Psoas muscle (tissue), 8 donors: ENCODE measurements around the gene CDCA8. TPM values are rescaled to one million over a fixed set of nuclear protein-coding genes. Genes with fewer than 3 reads are reported as not detected.

Source experiments
- ATAC-seq, 4 donors: fragments of 200-7000 bp; cut with Tn5 transposase; one replicate each; pipeline ENCODE4 v1.9.1; 2020; ENCODE audit warnings: moderate library complexity in 3 of 4, mild to moderate bottlenecking in 2 of 4
- DNase-seq, 2 donors: peaks; one replicate each; pipeline ENCODE4 v3.0.0-alpha.2; 2020
- H3K27ac ChIP-seq: fragments of 200-600 bp; one replicate; pipeline ENCODE4 v1.8.0; 2022
- H3K27me3 ChIP-seq, 3 donors: fragments of 200-600 bp in 1 of 3; one replicate each; pipeline versions ENCODE4 v1.6.1 to v1.8.0; 2013 to 2022; ENCODE audit warnings: low read length in 2 of 3, mild to moderate bottlenecking in 2 of 3, moderate library complexity in 1 of 3; ENCODE audit not compliant: insufficient read depth in 3 of 3
- H3K36me3 ChIP-seq, 2 donors: fragments of 200-600 bp in 1 of 2; one replicate each; pipeline versions ENCODE4 v1.6.1 to v1.8.0; 2013 to 2022; ENCODE audit warnings: low read depth in 1 of 2, mild to moderate bottlenecking in 1 of 2, moderate library complexity in 1 of 2; ENCODE audit not compliant: insufficient read depth in 1 of 2
- H3K4me1 ChIP-seq: fragments of 200-600 bp; one replicate; pipeline ENCODE4 v1.8.0; 2022
- H3K4me3 ChIP-seq: fragments of 200-600 bp; one replicate; pipeline ENCODE4 v1.8.0; 2022; ENCODE audit warnings: mild to moderate bottlenecking
- H3K9me3 ChIP-seq: fragments of 200-600 bp; one replicate; pipeline ENCODE4 v1.8.0; 2022
- WGBS, 3 donors: extraction: QIAGEN DNeasy Blood & Tissue Kit; methylation state at CpG; one replicate each; pipeline versions ENCODE4 v1.1.6 to v1.1.7; 2013; 5-methylcytosine and 5-hydroxymethylcytosine counted together
- intact Hi-C, 2 donors: fragments of 100-400 bp; cut with DNase I; formaldehyde crosslinking; loops; one replicate each; pipeline versions ENCODE4 v1.11.0 to v1.14.2; 2022
- polyA plus RNA-seq, 3 donors: library from polyadenylated mRNA; stranded (reverse); fragments of 200-250 nt; gene quantifications; one replicate each; pipeline ENCODE4 v1.2.3, GENCODE V29; 2013
- total RNA-seq, 4 donors: library from RNA; stranded (reverse); fragmentation: NEBNext Ultra II Directional in 2 of 4; extraction: Animal tissue kit (Norgen Biotek cat#: 25700) in 2 of 4; gene quantifications; one replicate each; pipeline versions ENCODE4 v1.2.1 to v1.2.4, GENCODE V29; 2021 to 2023
- TF ChIP-seq, protein P1 (sequence below): fragments of 200-600 bp; IDR thresholded peaks from one replicate; pipeline ENCODE4 v1.8.0; 2022; ENCODE audit warnings: antibody characterized with exemption
- donor health status: healthy with polysubstance abuse.
- donor health status: DM: no; HTN: no; CAD: no; lungs with moderate emphysema.
- donor health status: Bipolar disorder and iron deficiency.
- donor health status: healthy.
- donor health status: DM: yes; HTN: yes; CAD: no.
- donor health status: DM: no; HTN: no; CAD: no.
- donor health status: DM: no; HTN: no; CAD: no.
- donor health status: DM: yes; HTN: yes; CAD: no.

The CDCA8 gene
- total and polyA plus RNA-seq, 7 donors: 0.10 to 0.78 (median 0.23) TPM

- no peak for ATAC-seq
Observed at GRCh38 chr1:37656881-37657280, 35.4 kb upstream of the CDCA8 start.

GRCh38 chr1:37657620-37658412, 34.5 kb upstream of the CDCA8 start:
- H3K27ac ChIP-seq: no peak overlapping the region
- 37 to 42% (median 38%) methylated on average over 13 to 14 of the region's 14 CpGs for WGBS, 3 donors
- no peaks in the 10 kb centered on the region for H3K36me3 ChIP-seq
- H3K27me3 ChIP-seq: peaks cover 0 to 31% (median 2%) of the 10 kb centered on the region in 3 donors
- TF ChIP-seq, protein P1, sequence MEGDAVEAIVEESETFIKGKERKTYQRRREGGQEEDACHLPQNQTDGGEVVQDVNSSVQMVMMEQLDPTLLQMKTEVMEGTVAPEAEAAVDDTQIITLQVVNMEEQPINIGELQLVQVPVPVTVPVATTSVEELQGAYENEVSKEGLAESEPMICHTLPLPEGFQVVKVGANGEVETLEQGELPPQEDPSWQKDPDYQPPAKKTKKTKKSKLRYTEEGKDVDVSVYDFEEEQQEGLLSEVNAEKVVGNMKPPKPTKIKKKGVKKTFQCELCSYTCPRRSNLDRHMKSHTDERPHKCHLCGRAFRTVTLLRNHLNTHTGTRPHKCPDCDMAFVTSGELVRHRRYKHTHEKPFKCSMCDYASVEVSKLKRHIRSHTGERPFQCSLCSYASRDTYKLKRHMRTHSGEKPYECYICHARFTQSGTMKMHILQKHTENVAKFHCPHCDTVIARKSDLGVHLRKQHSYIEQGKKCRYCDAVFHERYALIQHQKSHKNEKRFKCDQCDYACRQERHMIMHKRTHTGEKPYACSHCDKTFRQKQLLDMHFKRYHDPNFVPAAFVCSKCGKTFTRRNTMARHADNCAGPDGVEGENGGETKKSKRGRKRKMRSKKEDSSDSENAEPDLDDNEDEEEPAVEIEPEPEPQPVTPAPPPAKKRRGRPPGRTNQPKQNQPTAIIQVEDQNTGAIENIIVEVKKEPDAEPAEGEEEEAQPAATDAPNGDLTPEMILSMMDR: no peak
- no peaks in the 10 kb centered on the region for H3K4me1 ChIP-seq
- DNase-seq (no peak), ATAC-seq (no peak)
- intact Hi-C loops: no loop called here
- H3K4me3 ChIP-seq: no peak overlapping the region
- no peaks in the 10 kb centered on the region for H3K9me3 ChIP-seq

More at GRCh38 chr1:37656881-37657280, 35.4 kb upstream of the CDCA8 start:
- no peaks in the 10 kb centered on the region for H3K4me1 ChIP-seq
- no peak overlapping the region for H3K4me3 ChIP-seq
- intact Hi-C loops: no loop called here
- H3K27me3 ChIP-seq: peaks cover 0 to 31% (median 2%) of the 10 kb centered on the region in 3 donors
- no peaks in the 10 kb centered on the region for H3K36me3 ChIP-seq
- TF ChIP-seq, protein P1: no peak
- 26 to 28% (median 27%) methylated on average over 9 to 11 of the region's 11 CpGs for WGBS, 3 donors
- no peaks in the 10 kb centered on the region for H3K9me3 ChIP-seq
- no peak for DNase-seq
- no peak overlapping the region for H3K27ac ChIP-seq

- 82 to 87% (median 87%) methylated on average over 6 of the region's 6 CpGs for WGBS, 3 donors
- Histone ChIP-seq H3K9me3 (no peaks in the 10 kb centered on the region), H3K36me3 (no peaks in the 10 kb centered on the region), H3K27ac (no peak overlapping the region), H3K27me3 (peaks cover 0 to 31% (median 2%) of the 10 kb centered on the region in 3 donors), H3K4me3 (no peak overlapping the region), H3K4me1 (no peaks in the 10 kb centered on the region)
- DNase-seq (no peak), ATAC-seq (no peak)
- intact Hi-C loops: no loop called here
- TF ChIP-seq, protein P1: no peak
Observed at GRCh38 chr1:37658486-37658885, 33.8 kb upstream of the CDCA8 start.

- ATAC-seq: no peak
- Histone ChIP-seq H3K27ac (no peak overlapping the region), H3K9me3 (no peaks in the 10 kb centered on the region), H3K27me3 (peaks cover 0 to 31% (median 2%) of the 10 kb centered on the region in 3 donors), H3K36me3 (no peaks in the 10 kb centered on the region), H3K4me3 (no peak overlapping the region), H3K4me1 (no peaks in the 10 kb centered on the region)
- TF ChIP-seq, protein P1: no peak
- intact Hi-C loops: no loop called here
- WGBS, 3 donors: 36 to 46% (median 38%) methylated on average over 10 of the region's 10 CpGs
- DNase-seq: no peak
Observed at GRCh38 chr1:37660664-37661063, 31.7 kb upstream of the CDCA8 start.
